CD4-positive, alpha-beta memory T cell (primary cell): ENCODE measurements around the gene DTHD1. TPM values are rescaled to one million over a fixed set of nuclear protein-coding genes. Genes with fewer than 3 reads are reported as not detected.

ENCODE experiments used
- CTCF ChIA-PET: fragments of 350-600 bp; sonication (Branson Sonifier 250); formaldehyde crosslinking; loops from one replicate; lab custom pipeline; 2021; ENCODE audit warnings: inconsistent platforms; ENCODE audit not compliant: partially characterized antibody; lab: Charles Lee
- POLR2A ChIA-PET: fragments of 350-600 bp; sonication (Branson Sonifier 250); formaldehyde crosslinking; loops from one replicate; lab custom pipeline; 2021; ENCODE audit not compliant: partially characterized antibody; lab: Charles Lee
- DNase-seq, 5 donors: peaks; one replicate each; pipeline versions ENCODE4 v3.0.0 to v3.0.0-alpha.2; 2020 to 2022; ENCODE audit warnings: mixed read lengths in 1 of 5
- H3K27ac ChIP-seq: one replicate; pipeline ENCODE4 v1.7.0; 2013; ENCODE audit warnings: low read depth, low read length
- H3K27me3 ChIP-seq: 2 replicates; pipeline ENCODE4 v1.7.0; 2013; ENCODE audit warnings: mild to moderate bottlenecking, low read length, moderate library complexity; ENCODE audit not compliant: insufficient read depth
- H3K36me3 ChIP-seq: 2 replicates; pipeline ENCODE4 v1.7.0; 2013; ENCODE audit warnings: mild to moderate bottlenecking, low read length, moderate library complexity; ENCODE audit not compliant: insufficient read depth
- H3K4me1 ChIP-seq: 2 replicates; pipeline ENCODE4 v1.7.0; 2013; ENCODE audit warnings: mild to moderate bottlenecking, low read length, moderate library complexity; ENCODE audit not compliant: insufficient read depth
- H3K4me3 ChIP-seq, 2 donors: one replicate each; pipeline ENCODE4 v1.7.0; 2013; ENCODE audit warnings: low read length in 2 of 2, mild to moderate bottlenecking in 1 of 2
- H3K9me3 ChIP-seq, 2 donors: one replicate each; pipeline ENCODE4 v1.7.0; 2013; ENCODE audit warnings: low read length in 2 of 2, control low read depth in 1 of 2; ENCODE audit not compliant: control insufficient read depth in 1 of 2
- H3K27ac Mint-ChIP-seq, 7 donors: one replicate each; pipeline ENCODE4 v1.8.0; 2020 to 2021; ENCODE audit warnings: mixed read lengths in 7 of 7, mild to moderate bottlenecking in 6 of 7, inconsistent platforms in 3 of 7, moderate library complexity in 3 of 7
- H3K27me3 Mint-ChIP-seq, 2 donors: one replicate each; pipeline ENCODE4 v1.8.0; 2020 to 2021; ENCODE audit warnings: mixed read lengths in 2 of 2
- H3K36me3 Mint-ChIP-seq, 2 donors: one replicate each; pipeline ENCODE4 v1.8.0; 2020 to 2021; ENCODE audit warnings: mixed read lengths in 2 of 2, inconsistent platforms in 1 of 2, mild to moderate bottlenecking in 1 of 2
- H3K4me1 Mint-ChIP-seq, 4 donors: one replicate each; pipeline ENCODE4 v1.8.0; 2020 to 2021; ENCODE audit warnings: mixed read lengths in 4 of 4, mild to moderate bottlenecking in 1 of 4
- H3K4me3 Mint-ChIP-seq, 8 donors: one replicate each; pipeline ENCODE4 v1.8.0; 2020 to 2021; ENCODE audit warnings: mixed read lengths in 8 of 8, mild to moderate bottlenecking in 7 of 8, moderate library complexity in 6 of 8, inconsistent platforms in 3 of 8
- H3K9me3 Mint-ChIP-seq, 8 donors: one replicate each; pipeline ENCODE4 v1.8.0; 2020 to 2021; ENCODE audit warnings: mixed read lengths in 8 of 8, mild to moderate bottlenecking in 5 of 8, inconsistent platforms in 3 of 8, moderate library complexity in 1 of 8
- intact Hi-C: fragments of 100-400 bp; cut with micrococcal nuclease; formaldehyde crosslinking; loops from one replicate; pipeline ENCODE4 v1.15.1; 2023
- polyA plus RNA-seq, 2 donors: library from polyadenylated mRNA; unstranded; fragments of 300-500 nt; fragmentation: Illumina TruSeq; gene quantifications; one replicate each; pipeline ENCODE4 v1.2.3, GENCODE V29; 2021
- total RNA-seq, 2 experiments: library from RNA; stranded (reverse); gene quantifications; one replicate each; pipeline ENCODE4 v1.2.3, GENCODE V29; 2021

Gene DTHD1
- total and polyA plus RNA-seq, 4 experiments from 2014 or later: 0.16 to 1.4 (median 1.2) TPM; not detected in 1

DNA sequence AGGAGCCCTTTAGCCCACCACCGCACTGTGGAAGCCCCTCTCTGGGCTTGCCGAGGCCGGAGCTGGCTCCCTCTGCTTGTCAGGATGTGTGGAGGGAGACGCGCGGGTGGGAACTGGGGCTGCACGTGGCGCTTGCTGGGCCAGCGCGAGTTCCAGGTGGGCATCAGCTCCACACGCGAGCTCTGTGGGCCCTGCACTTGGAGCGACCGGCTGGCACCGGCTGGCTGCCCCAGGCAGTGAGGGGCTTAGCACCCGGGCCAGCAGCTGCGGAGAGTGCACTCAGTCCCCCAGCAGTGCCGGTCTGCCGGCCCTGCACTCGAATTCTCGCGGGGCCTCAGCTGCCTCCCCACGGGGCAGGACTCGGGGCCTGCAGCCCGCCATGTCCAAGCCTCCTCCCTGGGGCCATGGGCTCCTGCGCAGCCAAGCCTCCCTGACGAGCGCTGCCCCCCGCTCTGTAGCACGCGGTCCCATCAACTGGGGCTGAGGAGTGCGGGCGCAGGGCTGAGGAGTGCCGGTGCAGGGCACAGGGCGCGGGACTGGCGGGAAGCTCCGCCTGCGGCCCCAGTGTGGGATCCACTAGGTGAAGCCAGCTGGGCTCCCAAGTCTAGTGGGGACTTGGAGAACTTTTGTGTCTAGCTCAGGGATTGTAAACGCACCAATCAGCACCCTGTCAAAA, 93.6 kb downstream of the DTHD1 start:
- Mint-ChIP-seq H3K36me3 (peaks cover 7 to 8% of the 10 kb centered on the region in 2 donors), H3K27ac (no peak overlapping the region), H3K4me3 (no peak overlapping the region), H3K9me3 (peaks cover 0 to 42% (median 22%) of the 10 kb centered on the region in 8 donors), H3K27me3 (peaks cover 0 to 1% of the 10 kb centered on the region in 2 donors), H3K4me1 (no peaks in the 10 kb centered on the region)
- Histone ChIP-seq H3K36me3 (no peaks in the 10 kb centered on the region), H3K4me1 (no peaks in the 10 kb centered on the region), H3K4me3 (no peak overlapping the region), H3K27ac (no peak overlapping the region), H3K9me3 (no peaks in the 10 kb centered on the region), H3K27me3 (no peaks in the 10 kb centered on the region)
- CTCF ChIA-PET: no interaction called here
- POLR2A ChIA-PET: no interaction called here
- intact Hi-C loops: no loop called here
- DNase-seq: no peak

- Mint-ChIP-seq H3K36me3 (no peaks in the 10 kb centered on the region), H3K9me3 (no peaks in the 10 kb centered on the region), H3K27ac (peak overlapping the region; percentile 78 to 99 (median 96)), H3K27me3 (no peaks in the 10 kb centered on the region), H3K4me3 (peak overlapping the region; percentile 18 to 85 (median 64)), H3K4me1 (peaks cover 20 to 32% (median 23%) of the 10 kb centered on the region in 4 donors)
- intact Hi-C loops: loop anchor here (1.0 to 10.0 kb wide), 4 partner anchors 8 to 1299 kb away; partner anchors contain the start of gene RELL1
- Histone ChIP-seq H3K27me3 (no peaks in the 10 kb centered on the region), H3K9me3 (no peaks in the 10 kb centered on the region), H3K27ac (peak overlapping the region; percentile 39), H3K4me3 (no peak overlapping the region), H3K4me1 (peaks cover 23% of the 10 kb centered on the region), H3K36me3 (no peaks in the 10 kb centered on the region)
- ChIA-PET CTCF (interaction anchor here (1.1 to 3.2 kb wide), 4 partner anchors 10 to 34 kb away, joined by 3 to 55 read pairs (median 4); no protein-coding TSS in a partner anchor), POLR2A (interaction anchor here (0.6 to 2.2 kb wide), 8 partner anchors 9 to 217 kb away, joined by 3 to 28 read pairs (median 4); partner anchors contain the start of gene ARAP2)
- peak; percentile 75 to 83 (median 79) for DNase-seq
These were observed 104.6 kb downstream of the DTHD1 start for GRCh38 chr4:36385951-36386571.

GRCh38 chr4:36386691-36387090, 105.3 kb downstream of the DTHD1 start:
- Histone ChIP-seq H3K4me3 (no peak overlapping the region), H3K27ac (peak overlapping the region; percentile 39), H3K27me3 (no peaks in the 10 kb centered on the region), H3K9me3 (no peaks in the 10 kb centered on the region), H3K4me1 (peaks cover 23% of the 10 kb centered on the region), H3K36me3 (no peaks in the 10 kb centered on the region)
- no peak for DNase-seq
- intact Hi-C loops: loop anchor here (1.0 to 10.0 kb wide), 4 partner anchors 8 to 1298 kb away; partner anchors contain the start of gene RELL1
- H3K9me3 Mint-ChIP-seq: no peaks in the 10 kb centered on the region
- H3K27ac Mint-ChIP-seq: peak overlapping the region; percentile 78 to 99 (median 96)
- H3K36me3 Mint-ChIP-seq: no peaks in the 10 kb centered on the region
- peaks cover 20 to 32% (median 23%) of the 10 kb centered on the region in 4 donors for H3K4me1 Mint-ChIP-seq
- ChIA-PET CTCF (interaction anchor here (1.1 to 3.2 kb wide), 4 partner anchors 9 to 35 kb away, joined by 3 to 55 read pairs (median 4); no protein-coding TSS in a partner anchor), POLR2A (interaction anchor here (1.0 to 2.2 kb wide), 5 partner anchors 8 to 143 kb away, joined by 3 to 28 read pairs (median 5); partner anchors contain the start of gene ARAP2)
- H3K4me3 Mint-ChIP-seq: peak overlapping the region in 5 of 8 donors; percentile 35 to 85 (median 66)
- H3K27me3 Mint-ChIP-seq: no peaks in the 10 kb centered on the region

DNA sequence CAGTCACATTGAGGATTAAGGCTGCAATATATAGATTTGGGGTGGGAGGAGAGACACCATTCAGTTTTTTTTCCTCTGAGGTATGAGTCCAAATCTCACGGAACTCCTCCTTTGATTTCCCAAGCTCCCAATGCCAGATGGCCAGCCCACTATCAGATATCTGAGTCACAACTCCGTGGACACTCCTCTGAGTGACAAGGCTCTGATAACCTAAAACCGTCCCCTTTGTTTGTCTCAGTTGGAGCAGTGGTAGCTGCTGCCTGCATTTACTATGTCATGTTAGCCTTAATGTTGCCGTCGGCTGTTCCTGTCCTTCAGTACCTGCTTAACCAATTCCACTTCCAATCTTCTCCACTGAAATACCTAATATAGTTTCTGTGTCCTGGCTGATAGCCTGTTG, 107.3 kb downstream of the DTHD1 start:
- H3K36me3 ChIP-seq: no peaks in the 10 kb centered on the region
- ChIA-PET POLR2A (no interaction called here), CTCF (interaction anchor here (3.6 kb wide), 1 partner anchor 11 kb away, joined by 25 read pairs; no protein-coding TSS in a partner anchor)
- H3K27ac Mint-ChIP-seq: peak overlapping the region in 4 of 7 donors; percentile 11 to 67 (median 32)
- peaks cover 22 to 31% (median 25%) of the 10 kb centered on the region in 4 donors for H3K4me1 Mint-ChIP-seq
- no peaks in the 10 kb centered on the region for H3K27me3 ChIP-seq
- DNase-seq: no peak
- H3K4me3 Mint-ChIP-seq: no peak overlapping the region
- H3K4me3 ChIP-seq: no peak overlapping the region
- H3K36me3 Mint-ChIP-seq: no peaks in the 10 kb centered on the region
- no peaks in the 10 kb centered on the region for H3K9me3 ChIP-seq
- peaks cover 23% of the 10 kb centered on the region for H3K4me1 ChIP-seq
- no peaks in the 10 kb centered on the region for H3K9me3 Mint-ChIP-seq
- H3K27me3 Mint-ChIP-seq: no peaks in the 10 kb centered on the region
- intact Hi-C loops: loop anchor here (10.0 kb wide), 1 partner anchor 1296 kb away; the partner anchor contains the start of gene RELL1
- no peak overlapping the region for H3K27ac ChIP-seq

- Mint-ChIP-seq H3K9me3 (no peaks in the 10 kb centered on the region), H3K27ac (no peak overlapping the region), H3K27me3 (no peaks in the 10 kb centered on the region), H3K4me1 (peaks cover 20 to 30% (median 23%) of the 10 kb centered on the region in 4 donors), H3K4me3 (no peak overlapping the region), H3K36me3 (no peaks in the 10 kb centered on the region)
- DNase-seq: no peak
- Histone ChIP-seq H3K4me3 (no peak overlapping the region), H3K9me3 (no peaks in the 10 kb centered on the region), H3K4me1 (peaks cover 25% of the 10 kb centered on the region), H3K36me3 (no peaks in the 10 kb centered on the region), H3K27me3 (no peaks in the 10 kb centered on the region), H3K27ac (no peak overlapping the region)
- POLR2A ChIA-PET: no interaction called here
- CTCF ChIA-PET: interaction anchor here (3.6 kb wide), 1 partner anchor 8 kb away, joined by 25 read pairs; no protein-coding TSS in a partner anchor
- intact Hi-C loops: no loop called here
These were observed 110.0 kb downstream of the DTHD1 start for GRCh38 chr4:36391411-36391810.

DNA sequence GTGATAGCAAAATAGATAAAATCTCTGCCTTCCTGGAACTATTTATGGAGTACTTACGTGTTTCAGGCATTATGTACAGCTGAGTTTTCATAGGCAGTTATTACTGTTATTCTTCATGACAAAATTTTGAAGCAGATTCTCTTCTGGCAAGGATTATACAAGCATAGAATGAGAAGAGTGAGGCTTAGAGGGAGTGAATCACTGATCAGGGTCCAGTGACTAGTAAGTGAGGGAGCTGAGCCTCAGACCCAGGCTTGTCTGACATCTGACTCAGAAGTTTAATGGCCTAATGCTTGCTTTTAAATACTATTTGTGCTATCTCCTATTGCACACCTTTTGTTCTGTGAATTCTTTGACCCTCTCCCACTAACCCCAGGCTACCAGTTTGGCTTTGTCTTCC, 110.6 kb downstream of the DTHD1 start:
- no peaks in the 10 kb centered on the region for H3K27me3 Mint-ChIP-seq
- POLR2A ChIA-PET: interaction anchor here (1.0 kb wide), 1 partner anchor 18 kb away, joined by 3 read pairs; no protein-coding TSS in a partner anchor

More for the DNA sequence above, 110.6 kb downstream of the DTHD1 start:
- no peaks in the 10 kb centered on the region for H3K9me3 ChIP-seq
- CTCF ChIA-PET: interaction anchor here (0.8 to 3.6 kb wide), 3 partner anchors 7 to 43 kb away, joined by 3 to 25 read pairs (median 5); no protein-coding TSS in a partner anchor
- no peak for DNase-seq
- H3K27ac ChIP-seq: no peak overlapping the region
- H3K4me3 ChIP-seq: no peak overlapping the region
- H3K9me3 Mint-ChIP-seq: no peaks in the 10 kb centered on the region
- intact Hi-C loops: no loop called here
- peaks cover 16 to 25% (median 19%) of the 10 kb centered on the region in 4 donors for H3K4me1 Mint-ChIP-seq
- H3K36me3 ChIP-seq: no peaks in the 10 kb centered on the region
- H3K4me3 Mint-ChIP-seq: no peak overlapping the region
- H3K4me1 ChIP-seq: peaks cover 19% of the 10 kb centered on the region
- H3K27me3 ChIP-seq: no peaks in the 10 kb centered on the region
- H3K36me3 Mint-ChIP-seq: no peaks in the 10 kb centered on the region
- H3K27ac Mint-ChIP-seq: peak overlapping the region in 5 of 7 donors; percentile 1 to 47 (median 13)
